ENCODE data around the gene MYPN. TPM values are rescaled to one million over a fixed set of nuclear protein-coding genes. Genes with fewer than 3 reads are reported as not detected.
A peak's percentile ranks its signal among the peaks of the same experiment; 100 is the strongest.

Gene MYPN
- total and polyA plus RNA-seq, 2 experiments from 2014 or later: not detected

- no peaks in the 10 kb centered on the region for H3K9me2 ChIP-seq (ENCODE audit: insufficient read depth)
- H3K4me1 ChIP-seq (ENCODE audit: insufficient read depth): no peaks in the 10 kb centered on the region
- H3K36me3 Mint-ChIP-seq (ENCODE audit: low read depth): no peaks in the 10 kb centered on the region
- no peaks in the 10 kb centered on the region for H3F3A ChIP-seq (replicated peaks; ENCODE audit: low read depth)
- no peak overlapping the region for H3K27ac ChIP-seq (ENCODE audit: low read depth)
- no peak overlapping the region for H3K4me3 ChIP-seq
- no peak for DNase-seq (ENCODE audit: low spot score)
- H3K4me1 Mint-ChIP-seq: peaks cover 7% of the 10 kb centered on the region
- no peak overlapping the region for H3K4me2 ChIP-seq
- no peak for ATAC-seq
- H3K27me3 Mint-ChIP-seq (ENCODE audit: insufficient read depth, low read depth, poor library complexity): peaks cover 7% of the 10 kb centered on the region
- H3K27ac Mint-ChIP-seq: no peak overlapping the region
- no peaks in the 10 kb centered on the region for H3K27me3 ChIP-seq (ENCODE audit: insufficient read depth)
- H3K4me3 Mint-ChIP-seq: no peak overlapping the region
- no peak overlapping the region for H2AFZ ChIP-seq
- H3K79me2 ChIP-seq (replicated peaks; ENCODE audit: insufficient read depth): no peaks in the 10 kb centered on the region
- TF ChIP-seq ZNF114 (CRISPR knock-in tag; IDR thresholded peaks at IDR 0.05) (no peak), ZNF462 (CRISPR knock-in tag; IDR thresholded peaks at IDR 0.05) (no peak)
- H4K20me1 ChIP-seq (replicated peaks; ENCODE audit: insufficient read depth): no peaks in the 10 kb centered on the region
- H3K36me3 ChIP-seq (ENCODE audit: insufficient read depth): no peaks in the 10 kb centered on the region
- no peaks in the 10 kb centered on the region for H3K9me3 Mint-ChIP-seq
Measured at GRCh38 chr10:68211669-68212068, 102.4 kb downstream of the MYPN start.

- H3K27ac Mint-ChIP-seq: no peak overlapping the region
- no peaks in the 10 kb centered on the region for H3K36me3 Mint-ChIP-seq (ENCODE audit: low read depth)
- Histone ChIP-seq H3K4me1 (ENCODE audit: insufficient read depth) (no peaks in the 10 kb centered on the region), H3K79me2 (replicated peaks; ENCODE audit: insufficient read depth) (no peaks in the 10 kb centered on the region), H3K4me2 (no peak overlapping the region), H3K4me3 (no peak overlapping the region), H4K20me1 (replicated peaks; ENCODE audit: insufficient read depth) (no peaks in the 10 kb centered on the region), H3K27me3 (ENCODE audit: insufficient read depth) (no peaks in the 10 kb centered on the region), H3F3A (replicated peaks; ENCODE audit: low read depth) (no peaks in the 10 kb centered on the region), H3K9me2 (ENCODE audit: insufficient read depth) (0 out of 2 replicates have a peak, but pooled peaks cover 2% of the 10 kb centered on the region), H3K27ac (ENCODE audit: low read depth) (no peak overlapping the region), H2AFZ (no peak overlapping the region), H3K36me3 (ENCODE audit: insufficient read depth) (no peaks in the 10 kb centered on the region)
- TF ChIP-seq ZNF114 (CRISPR knock-in tag; IDR thresholded peaks at IDR 0.05): no peak
- peak; percentile 61 to 97 for TF ChIP-seq CTCF (conservative IDR thresholded peaks at IDR 0.05; ENCODE audit: low read depth in 2 of 2)
- no peak for TF ChIP-seq NANOG (IDR thresholded peaks at IDR 0.05; ENCODE audit: borderline replicate concordance)
- TF ChIP-seq ZNF331 (CRISPR knock-in tag; IDR thresholded peaks at IDR 0.05; ENCODE audit: low read depth): no peak
- no peak overlapping the region for H3K4me3 Mint-ChIP-seq
- DNase-seq (ENCODE audit: low spot score) (peak; percentile 43), ATAC-seq (no peak)
- H3K4me1 Mint-ChIP-seq: peaks cover 7% of the 10 kb centered on the region
- no peaks in the 10 kb centered on the region for H3K9me3 Mint-ChIP-seq
- H3K27me3 Mint-ChIP-seq (ENCODE audit: insufficient read depth, low read depth, poor library complexity): peaks cover 7% of the 10 kb centered on the region
Measured at GRCh38 chr10:68212721-68213352, 103.5 kb downstream of the MYPN start.
